GM23248 (cell line): ENCODE data around the gene IP6K3. TPM values are rescaled to one million over a fixed set of nuclear protein-coding genes. Genes with fewer than 3 reads are reported as not detected.

Experiments
- DNase-seq: peaks from one replicate; pipeline ENCODE4 v3.0.0-alpha.2; 2015
- H2AFZ ChIP-seq: fragments of 200-600 bp; sonication (generic); 2 replicates; pipeline ENCODE4 v1.6.1; 2016; ENCODE audit warnings: antibody characterized with exemption
- H3F3A ChIP-seq: fragments of 200-600 bp; sonication (generic); 2 replicates; pipeline ENCODE4 v1.6.1; 2016; ENCODE audit warnings: mild to moderate bottlenecking, antibody characterized with exemption, mixed run types; ENCODE audit not compliant: insufficient read depth
- H3K27ac ChIP-seq: fragments of 200-600 bp; sonication (generic); 2 replicates; pipeline ENCODE4 v1.5.1; 2016; ENCODE audit warnings: mild to moderate bottlenecking
- H3K27me3 ChIP-seq: fragments of 200-600 bp; sonication (generic); replicated peaks from 2 replicates; pipeline ENCODE4 v1.6.1; 2016; ENCODE audit warnings: mild to moderate bottlenecking; ENCODE audit not compliant: insufficient read depth
- H3K36me3 ChIP-seq: fragments of 200-600 bp; sonication (generic); 2 replicates; pipeline ENCODE4 v1.6.1; 2016; ENCODE audit warnings: low read depth, mild to moderate bottlenecking
- H3K4me1 ChIP-seq: fragments of 200-600 bp; sonication (generic); 2 replicates; pipeline ENCODE4 v1.6.1; 2016; ENCODE audit warnings: mild to moderate bottlenecking; ENCODE audit not compliant: insufficient read depth
- H3K4me2 ChIP-seq: fragments of 200-600 bp; sonication (generic); one replicate; pipeline ENCODE4 v1.6.1; 2016; ENCODE audit warnings: mild to moderate bottlenecking; ENCODE audit not compliant: unreplicated experiment
- H3K4me3 ChIP-seq: fragments of 200-600 bp; sonication (generic); 2 replicates; pipeline ENCODE4 v1.5.1; 2016; ENCODE audit warnings: mild to moderate bottlenecking
- H3K79me2 ChIP-seq: fragments of 200-600 bp; sonication (generic); 2 replicates; pipeline ENCODE4 v1.6.1; 2016; ENCODE audit warnings: mild to moderate bottlenecking; ENCODE audit not compliant: insufficient read depth
- H3K9ac ChIP-seq: fragments of 200-600 bp; sonication (generic); 2 replicates; pipeline ENCODE4 v1.6.1; 2016; ENCODE audit warnings: mild to moderate bottlenecking
- H3K9me2 ChIP-seq: fragments of 200-600 bp; sonication (generic); 2 replicates; pipeline ENCODE4 v1.6.1; 2016; ENCODE audit warnings: mixed run types, mild to moderate bottlenecking, moderate library complexity; ENCODE audit not compliant: insufficient read depth
- H3K9me3 ChIP-seq: fragments of 200-600 bp; sonication (generic); one replicate; pipeline ENCODE4 v1.6.1; 2017; ENCODE audit warnings: low read depth
- H4K20me1 ChIP-seq: fragments of 200-600 bp; sonication (generic); 2 replicates; pipeline ENCODE4 v1.6.0; 2016; ENCODE audit not compliant: insufficient read depth
- EZH2 ChIP-seq: fragments of 200-600 bp; sonication (generic); IDR thresholded peaks from 2 replicates; pipeline ENCODE4 v1.6.1; 2018; ENCODE audit warnings: antibody characterized with exemption, mild to moderate bottlenecking; ENCODE audit not compliant: insufficient read depth, poor library complexity, severe bottlenecking
- EZH2phosphoT487 ChIP-seq: fragments of 200-600 bp; sonication (generic); IDR thresholded peaks from 2 replicates; pipeline ENCODE4 v1.6.1; 2018; ENCODE audit warnings: antibody characterized with exemption, moderate library complexity, mild to moderate bottlenecking, low read depth; ENCODE audit not compliant: insufficient read depth
- WGBS, 2 experiments: methylation state at CpG; one replicate each; pipeline ENCODE4 v1.1.6; 2015 to 2017; ENCODE audit warnings: low lambda C conversion rate in 2 of 2, low coverage in 1 of 2; ENCODE audit errors: missing lambda C conversion rate in 2 of 2; 5-methylcytosine and 5-hydroxymethylcytosine counted together
- in situ Hi-C: fragments of 300-500 bp; cut with MboI; formaldehyde crosslinking; loops from 2 replicates; pipeline ENCODE4 v1.15.0; 2020
- polyA plus RNA-seq: library from polyadenylated mRNA; unstranded; fragments of >200 nt; fragmentation: Nextera tagmentation; extraction: Ambion mirVana; gene quantifications from 2 replicates; pipeline ENCODE4 v1.2.1, GENCODE V29; 2016
- total RNA-seq: library from RNA; depleted of rRNA; stranded (reverse); fragments of >200 nt; shearing (Covaris generic); gene quantifications from 2 replicates; pipeline ENCODE4 v1.2.3, GENCODE V29; 2014

IP6K3 gene
- total and polyA plus RNA-seq, 2 experiments from 2014 or later = not detected

DNA sequence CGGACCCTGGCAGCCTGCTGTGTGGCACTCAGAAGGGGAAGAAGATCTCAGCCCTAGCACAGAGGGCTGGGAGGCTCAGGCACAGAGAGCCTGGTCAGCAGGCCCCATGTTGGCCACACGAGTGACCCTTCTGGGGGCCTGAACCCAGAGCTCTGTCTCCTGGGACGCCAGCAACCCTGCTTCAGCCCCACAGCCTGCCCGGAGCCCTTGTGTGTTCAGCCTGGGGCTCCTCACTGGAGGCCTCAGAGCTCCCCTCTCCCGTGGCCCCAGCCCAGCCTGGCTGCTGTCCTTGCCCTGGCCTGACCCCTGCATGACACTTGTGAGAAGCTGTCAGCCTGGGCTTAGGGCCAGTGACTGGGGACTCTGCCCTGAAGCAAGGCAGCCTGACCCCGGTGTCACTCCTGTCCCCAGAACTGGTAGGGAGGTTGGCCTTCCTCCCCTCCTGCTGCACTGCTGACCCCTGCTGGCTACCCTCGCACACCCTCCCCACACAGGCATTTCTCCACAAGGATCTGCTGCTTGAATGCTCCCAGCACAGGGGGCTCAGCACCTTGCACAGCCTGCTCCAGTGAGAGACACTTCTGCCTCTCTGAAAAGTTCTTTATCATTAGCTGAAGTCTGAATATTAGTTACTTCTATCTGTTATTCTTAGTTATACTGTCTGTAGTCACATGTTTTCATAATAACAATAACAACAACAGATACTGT lies 15.4 kb upstream of the IP6K3 start:
- Histone ChIP-seq H4K20me1 (no peaks in the 10 kb centered on the region), H3K4me1 (no peaks in the 10 kb centered on the region), H3K9me3 (no peaks in the 10 kb centered on the region), H3K27ac (no peak overlapping the region), H3K9ac (no peak overlapping the region), H3K4me3 (no peak overlapping the region), H3K36me3 (no peaks in the 10 kb centered on the region), H3K27me3 (no peaks in the 10 kb centered on the region), H3K79me2 (no peaks in the 10 kb centered on the region), H3F3A (no peaks in the 10 kb centered on the region), H3K4me2 (no peak overlapping the region), H2AFZ (no peak overlapping the region), H3K9me2 (no peaks in the 10 kb centered on the region)
- 38 to 43% methylated on average over 7 of the region's 7 CpGs for WGBS, 2 experiments
- peak; percentile 56 for DNase-seq
- TF ChIP-seq EZH2phosphoT487 (no peak), EZH2 (no peak)
- in situ Hi-C loops = loop anchor here (10.0 kb wide), 2 partner anchors 177 to 393 kb away; partner anchors contain the start of gene BAK1

DNA sequence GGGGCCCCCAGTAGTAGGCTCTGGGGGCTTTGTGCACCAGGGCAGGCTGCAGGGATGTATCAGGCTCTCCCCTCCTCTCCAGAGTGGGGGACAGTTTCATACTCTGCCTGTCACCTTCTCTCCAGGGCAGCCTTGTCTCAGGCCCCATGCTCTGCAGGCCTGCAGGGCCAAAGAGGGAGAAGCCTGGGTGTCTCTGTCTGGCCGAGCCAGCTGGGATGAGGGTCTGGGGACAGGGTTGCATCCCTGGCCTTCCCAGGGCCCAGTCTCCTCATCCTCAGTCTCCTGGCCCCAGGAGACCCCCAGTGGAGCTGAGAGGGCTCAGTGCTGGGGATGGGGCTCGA lies 14.8 kb upstream of the IP6K3 start:
- no peak overlapping the region for H3K9ac ChIP-seq
- no peaks in the 10 kb centered on the region for H3K79me2 ChIP-seq
- 79 to 100% methylated on average over 2 of the region's 2 CpGs for WGBS, 2 experiments
- no peaks in the 10 kb centered on the region for H3K9me2 ChIP-seq
- H3K36me3 ChIP-seq = no peaks in the 10 kb centered on the region
- no peak overlapping the region for H3K27ac ChIP-seq
- TF ChIP-seq EZH2 (no peak), EZH2phosphoT487 (no peak)
- no peaks in the 10 kb centered on the region for H3F3A ChIP-seq
- in situ Hi-C loops = loop anchor here (10.0 kb wide), 2 partner anchors 177 to 393 kb away; partner anchors contain the start of gene BAK1
- no peak overlapping the region for H3K4me3 ChIP-seq
- H2AFZ ChIP-seq = no peak overlapping the region
- no peaks in the 10 kb centered on the region for H4K20me1 ChIP-seq
- H3K9me3 ChIP-seq = no peaks in the 10 kb centered on the region
- no peak overlapping the region for H3K4me2 ChIP-seq
- H3K27me3 ChIP-seq = no peaks in the 10 kb centered on the region
- no peak for DNase-seq
- H3K4me1 ChIP-seq = no peaks in the 10 kb centered on the region

- Histone ChIP-seq H4K20me1 (no peaks in the 10 kb centered on the region), H3K9ac (no peak overlapping the region), H3K27ac (no peak overlapping the region), H3K9me3 (no peaks in the 10 kb centered on the region), H2AFZ (no peak overlapping the region), H3K27me3 (no peaks in the 10 kb centered on the region), H3K4me1 (no peaks in the 10 kb centered on the region), H3F3A (no peaks in the 10 kb centered on the region), H3K36me3 (no peaks in the 10 kb centered on the region), H3K4me2 (no peak overlapping the region), H3K79me2 (no peaks in the 10 kb centered on the region), H3K9me2 (no peaks in the 10 kb centered on the region), H3K4me3 (no peak overlapping the region)
- WGBS, 2 experiments = 90% methylated on average over 9 of the region's 9 CpGs
- DNase-seq = no peak
- TF ChIP-seq EZH2phosphoT487 (no peak), EZH2 (no peak)
- in situ Hi-C loops = loop anchor here (10.0 kb wide), 2 partner anchors 175 to 395 kb away; partner anchors contain the start of gene BAK1
Measured at GRCh38 chr6:33759887-33760629, 13.4 kb upstream of the IP6K3 start.

DNA sequence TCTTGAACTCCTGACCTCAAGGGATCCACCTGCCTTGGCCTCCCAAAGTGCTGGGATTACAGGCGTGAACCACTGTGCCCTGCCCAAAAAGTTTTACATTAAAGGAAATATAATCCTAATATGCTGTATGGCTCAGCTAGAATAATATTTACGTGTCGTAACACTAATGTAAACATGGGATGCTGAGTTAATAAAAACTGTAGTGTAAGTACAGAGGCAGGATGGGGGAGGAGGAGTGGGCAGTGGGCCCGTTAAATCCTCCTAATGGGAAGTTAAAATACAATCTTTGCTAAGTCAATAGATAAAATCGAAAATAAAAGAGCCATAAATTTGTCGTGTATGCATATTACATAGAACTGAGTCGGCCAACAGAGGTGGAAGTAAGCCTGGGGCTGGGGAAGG lies 12.1 kb upstream of the IP6K3 start:
- Histone ChIP-seq H3F3A (no peaks in the 10 kb centered on the region), H3K4me2 (no peak overlapping the region), H3K9ac (no peak overlapping the region), H4K20me1 (no peaks in the 10 kb centered on the region), H3K9me2 (no peaks in the 10 kb centered on the region), H3K4me1 (no peaks in the 10 kb centered on the region), H3K36me3 (no peaks in the 10 kb centered on the region), H3K27me3 (no peaks in the 10 kb centered on the region), H2AFZ (no peak overlapping the region), H3K4me3 (no peak overlapping the region), H3K9me3 (no peaks in the 10 kb centered on the region), H3K79me2 (no peaks in the 10 kb centered on the region), H3K27ac (no peak overlapping the region)
- TF ChIP-seq EZH2 = no peak
- no peak for TF ChIP-seq EZH2phosphoT487
- in situ Hi-C loops = no loop called here
- DNase-seq = no peak
- WGBS, 2 experiments = 82 to 86% methylated on average over 7 of the region's 7 CpGs
